ENCODE data around the gene ADAMTSL3. TPM values are rescaled to one million over a fixed set of nuclear protein-coding genes. Genes with fewer than 3 reads are reported as not detected.

Gene ADAMTSL3
- total RNA-seq, 6 experiments from 2014 or later = 7.5 to 28.7 (median 14.0) TPM

DNA sequence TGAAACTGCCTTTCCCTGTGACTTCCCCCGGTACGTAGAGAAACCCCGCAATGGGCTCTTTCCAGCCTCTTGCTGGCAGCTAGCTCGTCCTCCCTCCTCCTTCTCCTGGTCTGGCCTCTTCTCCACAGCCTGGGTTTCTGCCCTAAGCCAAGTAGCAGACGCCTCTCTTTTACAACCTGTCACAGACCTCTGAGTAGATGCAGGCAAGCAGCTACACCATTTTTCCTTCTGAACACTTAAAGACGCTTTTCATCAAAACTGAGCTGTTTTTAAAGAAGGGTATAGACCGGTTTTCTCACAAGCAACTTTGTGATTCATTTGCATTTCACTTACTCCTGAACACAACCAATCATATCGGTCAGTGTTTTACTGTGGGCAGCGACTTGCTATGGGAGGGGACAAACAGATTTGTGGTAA, 32.0 kb downstream of the ADAMTSL3 start:
- Histone ChIP-seq H3K27ac (no peak overlapping the region), H3K27me3 (no peaks in the 10 kb centered on the region), H3K9me3 (no peaks in the 10 kb centered on the region), H3K4me3 (no peak overlapping the region), H3K36me3 (no peaks in the 10 kb centered on the region), H3K4me1 (no peaks in the 10 kb centered on the region)
- intact Hi-C loops (cut with DNase I) = no loop called here
- 57% methylated on average over 6 of the region's 9 CpGs for WGBS (ENCODE audit: insufficient coverage, low coverage, low lambda C conversion rate, missing lambda C conversion rate)
- TF ChIP-seq, protein P1, sequence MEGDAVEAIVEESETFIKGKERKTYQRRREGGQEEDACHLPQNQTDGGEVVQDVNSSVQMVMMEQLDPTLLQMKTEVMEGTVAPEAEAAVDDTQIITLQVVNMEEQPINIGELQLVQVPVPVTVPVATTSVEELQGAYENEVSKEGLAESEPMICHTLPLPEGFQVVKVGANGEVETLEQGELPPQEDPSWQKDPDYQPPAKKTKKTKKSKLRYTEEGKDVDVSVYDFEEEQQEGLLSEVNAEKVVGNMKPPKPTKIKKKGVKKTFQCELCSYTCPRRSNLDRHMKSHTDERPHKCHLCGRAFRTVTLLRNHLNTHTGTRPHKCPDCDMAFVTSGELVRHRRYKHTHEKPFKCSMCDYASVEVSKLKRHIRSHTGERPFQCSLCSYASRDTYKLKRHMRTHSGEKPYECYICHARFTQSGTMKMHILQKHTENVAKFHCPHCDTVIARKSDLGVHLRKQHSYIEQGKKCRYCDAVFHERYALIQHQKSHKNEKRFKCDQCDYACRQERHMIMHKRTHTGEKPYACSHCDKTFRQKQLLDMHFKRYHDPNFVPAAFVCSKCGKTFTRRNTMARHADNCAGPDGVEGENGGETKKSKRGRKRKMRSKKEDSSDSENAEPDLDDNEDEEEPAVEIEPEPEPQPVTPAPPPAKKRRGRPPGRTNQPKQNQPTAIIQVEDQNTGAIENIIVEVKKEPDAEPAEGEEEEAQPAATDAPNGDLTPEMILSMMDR (IDR thresholded peaks at IDR 0.05) = no peak
- no peak for TF ChIP-seq POLR2A (IDR thresholded peaks at IDR 0.05)
- DNase-seq = no peak
- no peak for ATAC-seq

DNA sequence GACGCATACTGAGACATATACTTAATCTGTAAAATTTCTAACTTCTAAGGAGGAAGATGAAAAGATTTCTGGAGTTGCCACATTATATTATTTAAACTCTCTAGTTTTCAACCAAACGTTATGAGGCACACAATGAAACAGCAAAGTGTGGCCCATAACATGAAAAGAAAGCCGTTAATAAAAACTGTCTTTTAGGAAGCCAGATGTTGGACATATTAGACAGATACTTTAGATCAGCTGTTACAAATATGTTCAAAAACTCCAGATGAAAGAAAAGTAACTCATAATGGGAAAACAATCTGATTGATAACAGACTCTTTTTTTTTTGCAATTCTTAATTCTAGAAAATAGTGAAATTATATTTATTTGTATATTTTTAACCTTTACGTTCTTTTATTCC, 34.3 kb downstream of the ADAMTSL3 start:
- Histone ChIP-seq H3K27ac (no peak overlapping the region), H3K4me1 (no peaks in the 10 kb centered on the region), H3K27me3 (no peaks in the 10 kb centered on the region), H3K36me3 (no peaks in the 10 kb centered on the region), H3K9me3 (no peaks in the 10 kb centered on the region), H3K4me3 (no peak overlapping the region)
- TF ChIP-seq, protein P1 (IDR thresholded peaks at IDR 0.05) = no peak
- ATAC-seq = no peak
- WGBS (ENCODE audit: insufficient coverage, low coverage, low lambda C conversion rate, missing lambda C conversion rate) = 89% methylated on average over 4 of the region's 4 CpGs
- no peak for DNase-seq
- intact Hi-C loops (cut with DNase I) = no loop called here

DNA sequence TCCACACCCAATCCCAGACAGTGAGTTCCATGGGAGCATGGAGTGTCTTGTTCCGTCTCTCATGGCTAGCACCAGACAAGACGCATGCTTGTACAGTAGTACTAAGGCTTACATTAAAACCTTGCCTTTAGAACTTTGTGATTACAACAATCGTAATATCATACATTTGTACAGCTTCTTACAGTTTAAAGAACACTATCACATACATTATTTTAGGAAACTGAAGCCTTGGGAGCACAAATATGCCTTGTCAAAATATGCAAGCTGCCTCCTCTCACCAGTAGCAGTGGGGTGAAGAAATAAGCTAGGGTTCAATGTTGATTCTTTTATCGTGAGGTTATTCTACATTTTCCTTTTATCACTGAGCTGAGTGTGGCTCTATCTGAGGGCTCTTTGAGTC, 36.8 kb downstream of the ADAMTSL3 start:
- Histone ChIP-seq H3K27ac (no peak overlapping the region), H3K4me1 (no peaks in the 10 kb centered on the region), H3K36me3 (no peaks in the 10 kb centered on the region), H3K27me3 (no peaks in the 10 kb centered on the region), H3K4me3 (no peak overlapping the region), H3K9me3 (no peaks in the 10 kb centered on the region)
- 89% methylated on average over 4 of the region's 4 CpGs for WGBS (ENCODE audit: insufficient coverage, low coverage, low lambda C conversion rate, missing lambda C conversion rate)
- TF ChIP-seq, protein P1 (IDR thresholded peaks at IDR 0.05) = no peak
- no peak for TF ChIP-seq POLR2A (IDR thresholded peaks at IDR 0.05)
- DNase-seq (no peak), ATAC-seq (no peak)
- intact Hi-C loops (cut with DNase I) = no loop called here

DNA sequence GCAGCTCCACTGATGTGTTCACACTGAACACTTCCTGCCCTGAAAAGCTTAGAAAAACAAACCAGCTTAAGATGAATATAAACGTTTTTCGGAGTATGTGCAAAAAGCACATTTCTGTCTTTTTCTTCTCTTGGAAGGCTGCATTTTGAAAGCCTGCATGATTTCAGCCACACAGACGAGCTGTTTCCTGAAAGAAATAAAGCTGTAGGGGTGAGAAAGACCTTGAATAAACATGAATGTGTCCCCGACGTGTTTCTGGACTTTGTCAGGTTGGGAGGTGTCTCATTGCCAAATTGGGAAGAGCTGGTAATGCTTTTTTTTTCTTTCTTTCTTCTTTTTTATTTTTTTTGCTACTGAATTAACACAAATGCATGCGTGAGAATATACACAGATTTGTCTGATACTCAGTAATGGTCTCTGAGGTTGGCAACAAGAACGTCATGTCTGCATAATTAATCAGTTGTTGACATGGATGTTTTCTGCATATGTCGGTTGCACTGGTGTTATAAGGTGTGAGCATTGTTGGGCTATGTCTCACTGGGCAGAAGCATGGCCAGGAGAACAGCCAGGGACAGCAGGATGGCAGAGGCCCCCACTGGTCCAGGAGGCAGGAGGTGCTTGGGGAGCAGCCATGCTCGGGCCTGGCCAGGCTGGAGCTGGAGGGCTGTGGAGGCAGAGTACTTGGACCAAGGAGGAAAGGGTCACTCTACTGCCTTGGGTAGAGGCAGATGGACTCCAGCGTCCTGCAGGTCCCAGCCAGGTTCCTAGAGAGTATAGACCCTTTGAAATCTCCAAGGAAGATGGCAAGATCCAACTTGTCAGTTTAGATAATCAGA, 39.0 kb downstream of the ADAMTSL3 start:
- no peak overlapping the region for H3K27ac ChIP-seq

More for the DNA sequence above, 39.0 kb downstream of the ADAMTSL3 start:
- Histone ChIP-seq H3K36me3 (no peaks in the 10 kb centered on the region), H3K4me1 (peaks cover 0 to 5% (median 0%) of the 10 kb centered on the region in 4 donors), H3K4me3 (no peak overlapping the region), H3K27me3 (no peaks in the 10 kb centered on the region), H3K9me3 (no peaks in the 10 kb centered on the region)
- TF ChIP-seq, protein P1 (IDR thresholded peaks at IDR 0.05) = no peak
- TF ChIP-seq POLR2A (IDR thresholded peaks at IDR 0.05) = no peak
- WGBS (ENCODE audit: insufficient coverage, low coverage, low lambda C conversion rate, missing lambda C conversion rate) = 54% methylated on average over 9 of the region's 10 CpGs
- intact Hi-C loops (cut with DNase I) = no loop called here
- DNase-seq = no peak
- ATAC-seq = peak in 3 of 4 donors; percentile 43 to 76 (median 51)
